ENCODE data around the gene TPMT.
"Not testable (repeated sequence)": the region's sequence is repeated elsewhere in the genome, so short reads cannot be mapped to it uniquely, and the experiment has no call there.

TPMT gene

GRCh38 chr6:18154507-18155149 is at the start of gene TPMT:
TPMT (minus strand) TSS chr6:18155077; CDS start chr6:18149127, 5,950 bp downstream.
- DNase-seq: no peak

GRCh38 chr6:18203786-18204185 is 48.9 kb upstream of the TPMT start:
- DNase-seq: no peak

GRCh38 chr6:18192026-18192425 is 37.1 kb upstream of the TPMT start:
- no peak for DNase-seq

- DNase-seq: no peak
Observed at GRCh38 chr6:18189196-18189595, 34.3 kb upstream of the TPMT start.

- DNase-seq: no peak
Observed at GRCh38 chr6:18187701-18188100, 32.8 kb upstream of the TPMT start.

GRCh38 chr6:18186540-18187250 is 31.8 kb upstream of the TPMT start:
- DNase-seq: no peak

GRCh38 chr6:18186033-18186432 is 31.2 kb upstream of the TPMT start:
- DNase-seq: no peak

GRCh38 chr6:18185624-18186023 is 30.7 kb upstream of the TPMT start:
- no peak for DNase-seq

- DNase-seq: no peak
Observed at GRCh38 chr6:18183766-18184165, 28.9 kb upstream of the TPMT start.

GRCh38 chr6:18182568-18182967 is 27.7 kb upstream of the TPMT start:
- DNase-seq: no peak

- no peak for DNase-seq
Observed at GRCh38 chr6:18179770-18180356, 25.0 kb upstream of the TPMT start.

- no peak for DNase-seq
Observed at GRCh38 chr6:18178960-18179615, 24.2 kb upstream of the TPMT start.

GRCh38 chr6:18177286-18177965 is 22.5 kb upstream of the TPMT start:
- no peak for DNase-seq

GRCh38 chr6:18176198-18176597 is 21.3 kb upstream of the TPMT start:
- DNase-seq: not testable (repeated sequence)

GRCh38 chr6:18171871-18172270 is 17.0 kb upstream of the TPMT start:
- no peak for DNase-seq

GRCh38 chr6:18168264-18168663 is 13.4 kb upstream of the TPMT start:
- no peak for DNase-seq

GRCh38 chr6:18166312-18167036 is 11.6 kb upstream of the TPMT start:
- DNase-seq: no peak

GRCh38 chr6:18165751-18166150 is 10.9 kb upstream of the TPMT start:
- no peak for DNase-seq

GRCh38 chr6:18162401-18162800 is 7.5 kb upstream of the TPMT start:
- no peak for DNase-seq

GRCh38 chr6:18161431-18161830 is 6.6 kb upstream of the TPMT start:
- DNase-seq: no peak

- DNase-seq: no peak
Observed at GRCh38 chr6:18160911-18161310, 6.0 kb upstream of the TPMT start.

GRCh38 chr6:18155864-18156421 is 1.1 kb upstream of the TPMT start:
- DNase-seq: peak; percentile 48

Measured in activated naive CD4-positive, alpha-beta T cell treated with Interleukin-2 at 50 U/mL for 16 hours (primary cell).